ENCODE measurements around the gene PDXDC1.
"Not testable (repeated sequence)": the region's sequence is repeated elsewhere in the genome, so short reads cannot be mapped to it uniquely, and the experiment has no call there.

PDXDC1 gene

GRCh38 chr16:14998300-14998699 is 23.5 kb downstream of the PDXDC1 start:
- H3K4me1 ChIP-seq (ENCODE audit: control insufficient read depth, low read depth, low read length); H3K4me3 ChIP-seq (ENCODE audit: low read length); H3K27me3 ChIP-seq (ENCODE audit: control insufficient read depth, insufficient read depth, low read length); H3K9me3 ChIP-seq (ENCODE audit: control insufficient read depth, low read depth, low read length); H3K27ac ChIP-seq (ENCODE audit: low read length); H3K9ac ChIP-seq (ENCODE audit: low read length): not testable (repeated sequence)
- peaks cover 11% of the 10 kb centered on the region for H3K36me3 ChIP-seq (ENCODE audit: control insufficient read depth, low read depth, low read length)

GRCh38 chr16:14999845-15000244 is 25.0 kb downstream of the PDXDC1 start:
- H3K36me3 ChIP-seq (ENCODE audit: control insufficient read depth, low read depth, low read length) = peaks cover 11% of the 10 kb centered on the region
- not testable (repeated sequence) for H3K9ac ChIP-seq (ENCODE audit: low read length); H3K27ac ChIP-seq (ENCODE audit: low read length); H3K4me3 ChIP-seq (ENCODE audit: low read length); H3K27me3 ChIP-seq (ENCODE audit: control insufficient read depth, insufficient read depth, low read length); H3K9me3 ChIP-seq (ENCODE audit: control insufficient read depth, low read depth, low read length); H3K4me1 ChIP-seq (ENCODE audit: control insufficient read depth, low read depth, low read length)

GRCh38 chr16:15002448-15002847 is 27.6 kb downstream of the PDXDC1 start:
- peaks cover 11% of the 10 kb centered on the region for H3K36me3 ChIP-seq (ENCODE audit: control insufficient read depth, low read depth, low read length)
- not testable (repeated sequence) for H3K9ac ChIP-seq (ENCODE audit: low read length); H3K27me3 ChIP-seq (ENCODE audit: control insufficient read depth, insufficient read depth, low read length); H3K4me3 ChIP-seq (ENCODE audit: low read length); H3K9me3 ChIP-seq (ENCODE audit: control insufficient read depth, low read depth, low read length); H3K27ac ChIP-seq (ENCODE audit: low read length); H3K4me1 ChIP-seq (ENCODE audit: control insufficient read depth, low read depth, low read length)

- not testable (repeated sequence) for H3K9ac ChIP-seq (ENCODE audit: low read length); H3K4me1 ChIP-seq (ENCODE audit: control insufficient read depth, low read depth, low read length); H3K27me3 ChIP-seq (ENCODE audit: control insufficient read depth, insufficient read depth, low read length); H3K4me3 ChIP-seq (ENCODE audit: low read length); H3K9me3 ChIP-seq (ENCODE audit: control insufficient read depth, low read depth, low read length); H3K36me3 ChIP-seq (ENCODE audit: control insufficient read depth, low read depth, low read length); H3K27ac ChIP-seq (ENCODE audit: low read length)
Measured at GRCh38 chr16:15005357-15006132, 30.7 kb downstream of the PDXDC1 start.

GRCh38 chr16:15008647-15009046 is 33.8 kb downstream of the PDXDC1 start:
- not testable (repeated sequence) for H3K27me3 ChIP-seq (ENCODE audit: control insufficient read depth, insufficient read depth, low read length); H3K9me3 ChIP-seq (ENCODE audit: control insufficient read depth, low read depth, low read length); H3K4me3 ChIP-seq (ENCODE audit: low read length); H3K27ac ChIP-seq (ENCODE audit: low read length); H3K4me1 ChIP-seq (ENCODE audit: control insufficient read depth, low read depth, low read length); H3K9ac ChIP-seq (ENCODE audit: low read length); H3K36me3 ChIP-seq (ENCODE audit: control insufficient read depth, low read depth, low read length)

GRCh38 chr16:15012941-15013340 is 38.1 kb downstream of the PDXDC1 start:
- not testable (repeated sequence) for H3K9me3 ChIP-seq (ENCODE audit: control insufficient read depth, low read depth, low read length); H3K27ac ChIP-seq (ENCODE audit: low read length); H3K27me3 ChIP-seq (ENCODE audit: control insufficient read depth, insufficient read depth, low read length); H3K4me3 ChIP-seq (ENCODE audit: low read length); H3K4me1 ChIP-seq (ENCODE audit: control insufficient read depth, low read depth, low read length); H3K9ac ChIP-seq (ENCODE audit: low read length)
- peaks cover 14% of the 10 kb centered on the region for H3K36me3 ChIP-seq (ENCODE audit: control insufficient read depth, low read depth, low read length)

GRCh38 chr16:15015671-15016070 is 40.8 kb downstream of the PDXDC1 start:
- H3K4me3 ChIP-seq (ENCODE audit: low read length); H3K9me3 ChIP-seq (ENCODE audit: control insufficient read depth, low read depth, low read length); H3K9ac ChIP-seq (ENCODE audit: low read length); H3K27ac ChIP-seq (ENCODE audit: low read length); H3K4me1 ChIP-seq (ENCODE audit: control insufficient read depth, low read depth, low read length); H3K27me3 ChIP-seq (ENCODE audit: control insufficient read depth, insufficient read depth, low read length): not testable (repeated sequence)
- H3K36me3 ChIP-seq (ENCODE audit: control insufficient read depth, low read depth, low read length) = peaks cover 27% of the 10 kb centered on the region

GRCh38 chr16:15016354-15016753 is 41.5 kb downstream of the PDXDC1 start:
- H3K9me3 ChIP-seq (ENCODE audit: control insufficient read depth, low read depth, low read length); H3K27ac ChIP-seq (ENCODE audit: low read length); H3K9ac ChIP-seq (ENCODE audit: low read length); H3K4me1 ChIP-seq (ENCODE audit: control insufficient read depth, low read depth, low read length); H3K4me3 ChIP-seq (ENCODE audit: low read length); H3K27me3 ChIP-seq (ENCODE audit: control insufficient read depth, insufficient read depth, low read length): not testable (repeated sequence)
- peaks cover 27% of the 10 kb centered on the region for H3K36me3 ChIP-seq (ENCODE audit: control insufficient read depth, low read depth, low read length)

- H3K36me3 ChIP-seq (ENCODE audit: control insufficient read depth, low read depth, low read length) = peaks cover 27% of the 10 kb centered on the region
- H3K9ac ChIP-seq (ENCODE audit: low read length); H3K4me1 ChIP-seq (ENCODE audit: control insufficient read depth, low read depth, low read length); H3K27ac ChIP-seq (ENCODE audit: low read length); H3K27me3 ChIP-seq (ENCODE audit: control insufficient read depth, insufficient read depth, low read length); H3K9me3 ChIP-seq (ENCODE audit: control insufficient read depth, low read depth, low read length); H3K4me3 ChIP-seq (ENCODE audit: low read length): not testable (repeated sequence)
Measured at GRCh38 chr16:15016951-15017580, 42.2 kb downstream of the PDXDC1 start.

GRCh38 chr16:15021429-15021828 is 46.6 kb downstream of the PDXDC1 start:
- not testable (repeated sequence) for H3K27ac ChIP-seq (ENCODE audit: low read length); H3K9me3 ChIP-seq (ENCODE audit: control insufficient read depth, low read depth, low read length); H3K9ac ChIP-seq (ENCODE audit: low read length); H3K4me3 ChIP-seq (ENCODE audit: low read length); H3K27me3 ChIP-seq (ENCODE audit: control insufficient read depth, insufficient read depth, low read length); H3K4me1 ChIP-seq (ENCODE audit: control insufficient read depth, low read depth, low read length)
- peaks cover 34% of the 10 kb centered on the region for H3K36me3 ChIP-seq (ENCODE audit: control insufficient read depth, low read depth, low read length)

- H3K27ac ChIP-seq (ENCODE audit: low read length); H3K9me3 ChIP-seq (ENCODE audit: control insufficient read depth, low read depth, low read length); H3K4me3 ChIP-seq (ENCODE audit: low read length); H3K27me3 ChIP-seq (ENCODE audit: control insufficient read depth, insufficient read depth, low read length); H3K4me1 ChIP-seq (ENCODE audit: control insufficient read depth, low read depth, low read length); H3K9ac ChIP-seq (ENCODE audit: low read length): not testable (repeated sequence)
- peaks cover 26% of the 10 kb centered on the region for H3K36me3 ChIP-seq (ENCODE audit: control insufficient read depth, low read depth, low read length)
Measured at GRCh38 chr16:15022194-15022593, 47.4 kb downstream of the PDXDC1 start.

- not testable (repeated sequence) for H3K9me3 ChIP-seq (ENCODE audit: control insufficient read depth, low read depth, low read length); H3K9ac ChIP-seq (ENCODE audit: low read length); H3K4me1 ChIP-seq (ENCODE audit: control insufficient read depth, low read depth, low read length); H3K27me3 ChIP-seq (ENCODE audit: control insufficient read depth, insufficient read depth, low read length); H3K27ac ChIP-seq (ENCODE audit: low read length); H3K4me3 ChIP-seq (ENCODE audit: low read length)
- peaks cover 22% of the 10 kb centered on the region for H3K36me3 ChIP-seq (ENCODE audit: control insufficient read depth, low read depth, low read length)
Measured at GRCh38 chr16:15023381-15024077, 48.7 kb downstream of the PDXDC1 start.

All from iPS-18a (cell line).